ENCODE measurements around the gene ADGRL1. TPM values are rescaled to one million over a fixed set of nuclear protein-coding genes. Genes with fewer than 3 reads are reported as not detected.
"Not testable (repeated sequence)": the region's sequence is repeated elsewhere in the genome, so short reads cannot be mapped to it uniquely, and the experiment has no call there.

ADGRL1 gene
- total and polyA plus RNA-seq, 2 of the 8 experiments (the other 6 are each of a cell fraction or from before 2014, with no cell fraction given): 95.6 to 112 TPM

DNA sequence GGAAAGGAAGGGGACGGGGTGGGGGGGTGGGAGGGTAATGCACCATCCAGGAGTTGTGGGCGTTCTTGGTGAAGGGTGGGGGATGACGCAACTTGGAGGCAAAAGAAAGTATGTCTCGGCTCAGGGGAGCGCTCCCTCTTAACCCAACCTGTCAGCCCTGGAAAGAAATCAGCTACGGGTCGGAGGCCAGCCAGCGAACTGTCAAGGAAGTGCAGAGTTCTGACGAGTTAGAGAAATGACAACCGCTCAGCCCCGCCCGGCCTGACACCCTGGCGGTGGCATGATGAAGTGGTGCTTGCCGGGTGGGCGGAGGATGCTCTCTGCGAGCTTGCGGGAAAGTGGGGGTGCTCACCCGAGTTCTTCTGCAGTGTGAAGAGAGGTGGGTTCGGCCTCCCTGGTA, 15.4 kb upstream of the ADGRL1 start:
- ChIA-PET CTCF (ENCODE audit: partially characterized antibody) (interaction anchor here (0.6 to 1.6 kb wide), 4 partner anchors 20 to 128 kb away, joined by 3 to 7 read pairs (median 4); no protein-coding TSS in a partner anchor), POLR2A (ENCODE audit: partially characterized antibody) (interaction anchor here (0.7 kb wide), 1 partner anchor 35 kb away, joined by 5 read pairs; no protein-coding TSS in a partner anchor)
- not testable (repeated sequence) for H3K27me3 ChIP-seq (replicated peaks in 1 of 4; ENCODE audit: control insufficient read depth in 3 of 4, extremely low read depth in 1 of 4, insufficient read depth in 3 of 4, low read length in 3 of 4); H4K5ac ChIP-seq (ENCODE audit: insufficient read length, low read depth, low read length); H2BK20ac ChIP-seq (ENCODE audit: low read length); H3K56ac ChIP-seq (replicated peaks; ENCODE audit: insufficient read length, low read depth, low read length); H2AFZ ChIP-seq (ENCODE audit: low read length); H3K14ac ChIP-seq (ENCODE audit: insufficient read length); H3K9me3 ChIP-seq (ENCODE audit: insufficient read depth in 2 of 2, low read depth in 1 of 2, low read length in 1 of 2); H2BK12ac ChIP-seq (ENCODE audit: low read depth, low read length); FAIRE-seq; H3K79me1 ChIP-seq (ENCODE audit: low read depth, low read length); H2AK5ac ChIP-seq (ENCODE audit: low read depth, low read length); H2BK5ac ChIP-seq (ENCODE audit: low read depth, low read length); H3K4me1 ChIP-seq (replicated peaks in 1 of 4; ENCODE audit: control insufficient read depth in 3 of 4, insufficient read depth in 4 of 4, low read length in 3 of 4); H3K23me2 ChIP-seq (ENCODE audit: low read depth, low read length); H4K91ac ChIP-seq (replicated peaks; ENCODE audit: insufficient read length, low read length); H4K8ac ChIP-seq (ENCODE audit: extremely low read depth, insufficient read depth, low read length); H2BK15ac ChIP-seq (ENCODE audit: low read length); H3K36me3 ChIP-seq (ENCODE audit: control insufficient read depth in 2 of 4, insufficient read depth in 4 of 4, low read length in 3 of 4); H3K23ac ChIP-seq (ENCODE audit: insufficient read length); H3K4ac ChIP-seq (replicated peaks; ENCODE audit: insufficient read length, low read depth, low read length); H3K18ac ChIP-seq (ENCODE audit: extremely low read depth, low read length); H2BK120ac ChIP-seq (replicated peaks; ENCODE audit: low read depth, low read length); H3K9ac ChIP-seq (replicated peaks in 1 of 4; ENCODE audit: extremely low read depth in 1 of 4, low read depth in 3 of 4, low read length in 3 of 4); H4K20me1 ChIP-seq (replicated peaks in 1 of 2; ENCODE audit: control insufficient read depth in 1 of 2, insufficient read depth in 2 of 2, low read length in 2 of 2); H3K79me2 ChIP-seq (ENCODE audit: control insufficient read depth in 1 of 2, insufficient read depth in 2 of 2, low read length in 2 of 2); H3K27ac ChIP-seq (ENCODE audit: low read depth, low read length)
- peak in 1 of 2 experiments; percentile 73 for DNase-seq (ENCODE audit: low read depth in 1 of 2, low spot score in 2 of 2)
- H3K4me3 ChIP-seq (ENCODE audit: extremely low read depth in 1 of 4, insufficient read depth in 2 of 4, low read depth in 3 of 4, low read length in 4 of 4): peak overlapping the region in 2 of 4 experiments; percentile 5 to 51; a peak in 3 of 8 replicates
- 7% methylated on average over 10 of the region's 19 CpGs; no CpG with 5 or more reads in 1 of the 2 experiments for WGBS, 2 experiments (ENCODE audit: extremely low coverage in 1 of 2, insufficient coverage in 1 of 2, insufficient read length in 1 of 2, insufficient replicate concordance in 2 of 2, low coverage in 1 of 2, low lambda C conversion rate in 2 of 2, missing lambda C conversion rate in 1 of 2)
- TF ChIP-seq RAD21 (IDR thresholded peaks at IDR 0.05 in 1 of 2, conservative IDR thresholded peaks at IDR 0.05 in 1 of 2; ENCODE audit: low read depth in 2 of 2, low read length in 2 of 2) (0 out of 4 replicates have a peak, but pooled peaks of 1 of the 2 experiments have one; percentile 3), SIN3A (conservative IDR thresholded peaks at IDR 0.05 in 1 of 2, IDR thresholded peaks at IDR 0.05 in 1 of 2; ENCODE audit: low read depth in 1 of 2, low read length in 2 of 2) (peak in 1 of 2 experiments; percentile 61; a peak in 1 of 4 replicates)
- TF ChIP-seq, protein P1, sequence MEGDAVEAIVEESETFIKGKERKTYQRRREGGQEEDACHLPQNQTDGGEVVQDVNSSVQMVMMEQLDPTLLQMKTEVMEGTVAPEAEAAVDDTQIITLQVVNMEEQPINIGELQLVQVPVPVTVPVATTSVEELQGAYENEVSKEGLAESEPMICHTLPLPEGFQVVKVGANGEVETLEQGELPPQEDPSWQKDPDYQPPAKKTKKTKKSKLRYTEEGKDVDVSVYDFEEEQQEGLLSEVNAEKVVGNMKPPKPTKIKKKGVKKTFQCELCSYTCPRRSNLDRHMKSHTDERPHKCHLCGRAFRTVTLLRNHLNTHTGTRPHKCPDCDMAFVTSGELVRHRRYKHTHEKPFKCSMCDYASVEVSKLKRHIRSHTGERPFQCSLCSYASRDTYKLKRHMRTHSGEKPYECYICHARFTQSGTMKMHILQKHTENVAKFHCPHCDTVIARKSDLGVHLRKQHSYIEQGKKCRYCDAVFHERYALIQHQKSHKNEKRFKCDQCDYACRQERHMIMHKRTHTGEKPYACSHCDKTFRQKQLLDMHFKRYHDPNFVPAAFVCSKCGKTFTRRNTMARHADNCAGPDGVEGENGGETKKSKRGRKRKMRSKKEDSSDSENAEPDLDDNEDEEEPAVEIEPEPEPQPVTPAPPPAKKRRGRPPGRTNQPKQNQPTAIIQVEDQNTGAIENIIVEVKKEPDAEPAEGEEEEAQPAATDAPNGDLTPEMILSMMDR (IDR thresholded peaks at IDR 0.05; ENCODE audit: control extremely low read depth in 1 of 3, insufficient read depth in 1 of 3, low read depth in 1 of 3, low read length in 3 of 3): peak; percentile 15 to 52 (median 46); a peak in 3 of 4 replicates
- H3K4me2 ChIP-seq (ENCODE audit: insufficient read depth in 1 of 2, low read depth in 2 of 2, low read length in 2 of 2): peak overlapping the region; percentile 47 to 61
